ENCODE results near the gene DMPK.
"Not testable (repeated sequence)": the region's sequence is repeated elsewhere in the genome, so short reads cannot be mapped to it uniquely, and the experiment has no call there.

The DMPK gene

GRCh38 chr19:45733160-45733810, 49.0 kb downstream of the DMPK start, which contains the start of gene MEIOSIN:
Gene MEIOSIN (plus strand): TSS chr19:45733439. CDS start chr19:45735377, 1,938 bp downstream.
- DNase-seq = no peak

DNA sequence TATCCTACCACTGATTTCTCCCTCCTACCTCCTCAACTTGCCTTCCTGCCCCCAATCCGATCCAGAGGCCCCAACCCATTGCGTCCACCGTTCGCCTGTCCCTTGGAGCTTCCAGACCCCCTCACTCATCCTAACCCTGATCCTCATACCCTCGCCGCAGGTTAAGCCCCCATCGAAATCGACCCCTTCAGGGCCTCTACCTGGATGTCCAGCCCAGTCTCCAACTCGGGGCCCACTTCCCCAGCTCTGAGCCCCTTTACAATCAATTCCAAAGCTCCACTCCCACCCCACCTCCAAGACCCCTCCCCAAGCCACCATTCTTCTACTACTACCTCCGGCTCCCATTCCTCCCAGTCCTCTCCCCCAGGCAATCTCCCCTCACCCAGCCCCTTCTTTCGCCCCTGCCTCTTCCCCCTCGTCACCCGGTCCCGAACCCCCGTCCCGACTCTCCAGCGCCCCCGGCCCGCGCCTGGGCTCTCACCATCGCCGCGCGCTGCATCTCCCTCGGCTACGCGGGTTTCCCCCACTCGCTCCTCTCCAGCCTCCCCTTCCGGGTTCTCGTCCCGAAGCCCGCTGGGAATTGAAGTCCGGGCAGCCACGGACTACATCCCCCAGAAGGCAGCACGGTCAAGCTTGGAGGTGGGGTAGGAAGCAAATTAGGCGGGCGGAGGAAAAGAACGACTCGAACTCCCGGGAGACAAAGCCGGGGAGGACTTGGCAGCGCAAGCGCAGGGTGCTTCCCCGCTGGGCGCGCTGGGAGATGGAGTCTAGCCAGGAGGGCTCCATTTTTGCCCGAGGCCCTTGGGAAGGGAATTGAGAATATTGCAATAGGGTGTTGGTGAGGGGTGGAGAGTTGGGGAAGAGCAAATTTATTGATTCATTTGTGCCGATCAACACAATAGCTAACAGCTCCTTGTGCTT, 51.7 kb downstream of the DMPK start, which contains the start of gene FBXO46:
Gene FBXO46 (minus strand): TSS at position 529 of the 921 bp plus-strand sequence. CDS start 17,401 bp downstream, outside the sequence.
- DNase-seq = peak; percentile 94

GRCh38 chr19:45729800-45730290, 52.4 kb downstream of the DMPK start:
- no peak for DNase-seq

GRCh38 chr19:45728683-45729082, 53.6 kb downstream of the DMPK start:
- DNase-seq = not testable (repeated sequence)

DNA sequence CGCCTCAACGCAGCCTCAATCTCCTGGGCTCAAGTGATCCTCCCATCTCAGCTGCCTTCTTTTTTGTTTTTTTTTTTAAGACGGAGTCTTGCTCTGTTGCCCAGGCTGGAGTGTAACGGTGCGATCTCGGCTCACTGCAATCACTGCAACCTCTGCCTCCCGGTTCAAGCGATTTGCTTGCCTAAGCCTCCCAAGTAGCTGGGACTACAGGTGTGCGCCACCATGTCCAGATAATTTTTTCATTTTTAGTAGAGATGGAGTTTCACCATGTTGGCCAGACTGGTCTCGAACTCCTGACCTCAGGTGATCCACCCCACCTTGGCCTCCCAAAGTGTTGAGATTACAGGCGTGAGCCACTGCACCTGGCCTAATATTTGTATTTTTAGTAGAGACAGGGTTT, 62.2 kb downstream of the DMPK start:
- not testable (repeated sequence) for DNase-seq

Measured in T1000 (cell line).